IMR-90 (cell line): ENCODE measurements around the gene SESN1. TPM values are rescaled to one million over a fixed set of nuclear protein-coding genes. Genes with fewer than 3 reads are reported as not detected.

Source experiments
- ATAC-seq: fragments of 200-7000 bp; cut with Tn5 transposase; 2 replicates; pipeline ENCODE4 v1.9.1; 2020; ENCODE audit warnings: low read depth, mild to moderate bottlenecking, moderate library complexity
- BruUV-seq: library from RNA; stranded (reverse); fragments of 400-500 nt; replicated peaks from 2 replicates; lab custom pipeline; 2021; lab: Mats Ljungman, UMichigan
- CTCF ChIA-PET: fragments of 300-600 bp; formaldehyde crosslinking; extraction: SDS; loops from one replicate; lab custom pipeline; 2021; ENCODE audit warnings: antibody characterized with exemption; lab: Yijun Ruan, JAX
- POLR2A ChIA-PET: fragments of 300-600 bp; sonication (Branson Sonifier 250); formaldehyde crosslinking; loops from one replicate; lab custom pipeline; 2022; ENCODE audit warnings: antibody characterized with exemption; ENCODE audit not compliant: unreplicated experiment; lab: Charles Lee
- DNase-seq: peaks from one replicate; pipeline ENCODE4 v3.0.0; 2013
- H2AFZ ChIP-seq: replicated peaks from 2 replicates; pipeline ENCODE3; 2013; ENCODE audit warnings: low read length, mild to moderate bottlenecking; ENCODE audit not compliant: poor library complexity
- H2AK5ac ChIP-seq: 2 replicates; pipeline ENCODE4 v1.6.1; 2013; ENCODE audit warnings: low read depth, low read length, inconsistent platforms
- H2AK9ac ChIP-seq: replicated peaks from 2 replicates; pipeline ENCODE3; 2013; ENCODE audit warnings: mild to moderate bottlenecking, low read depth, low read length, moderate library complexity; ENCODE audit not compliant: poor library complexity
- H2BK120ac ChIP-seq: 2 replicates; pipeline ENCODE4 v1.6.1; 2013; ENCODE audit warnings: low read depth, low read length, inconsistent platforms
- H2BK15ac ChIP-seq: 3 replicates; pipeline ENCODE4 v1.6.1; 2013; ENCODE audit warnings: low read depth, low read length, inconsistent platforms
- H2BK20ac ChIP-seq: 2 replicates; pipeline ENCODE4 v1.6.1; 2013; ENCODE audit warnings: low read depth, mild to moderate bottlenecking, inconsistent platforms, low read length, moderate library complexity
- H2BK5ac ChIP-seq: 2 replicates; pipeline ENCODE4 v1.6.1; 2013; ENCODE audit warnings: mild to moderate bottlenecking, low read depth, low read length, inconsistent platforms; ENCODE audit not compliant: poor library complexity, severe bottlenecking
- H3K14ac ChIP-seq: replicated peaks from 2 replicates; pipeline ENCODE4 v1.6.1; 2013; ENCODE audit warnings: low read depth, low read length, inconsistent platforms
- H3K18ac ChIP-seq: 2 replicates; pipeline ENCODE4 v1.6.1; 2013; ENCODE audit warnings: low read depth, low read length, control low read depth
- H3K23ac ChIP-seq: 2 replicates; pipeline ENCODE4 v1.6.1; 2013; ENCODE audit warnings: low read depth, low read length, inconsistent platforms
- H3K27ac ChIP-seq: 2 replicates; pipeline ENCODE4 v1.5.1; 2013; ENCODE audit warnings: mild to moderate bottlenecking, control low read depth, low read length; ENCODE audit not compliant: insufficient read depth
- H3K27me3 ChIP-seq: 2 replicates; pipeline ENCODE4 v1.6.1; 2013; ENCODE audit warnings: low read length; ENCODE audit not compliant: control insufficient read depth, insufficient read depth
- H3K36me3 ChIP-seq: 2 replicates; pipeline ENCODE4 v1.6.1; 2013; ENCODE audit warnings: low read length, mixed read lengths; ENCODE audit not compliant: control insufficient read depth, insufficient read depth
- H3K4ac ChIP-seq: 2 replicates; pipeline ENCODE4 v1.6.1; 2013; ENCODE audit warnings: low read depth, low read length, inconsistent platforms
- H3K4me1 ChIP-seq: 2 replicates; pipeline ENCODE4 v1.6.1; 2013; ENCODE audit warnings: low read length, mixed read lengths; ENCODE audit not compliant: control insufficient read depth, insufficient read depth
- H3K4me2 ChIP-seq: 2 replicates; pipeline ENCODE4 v1.6.1; 2013; ENCODE audit warnings: low read depth, mild to moderate bottlenecking, control low read depth, low read length, moderate library complexity
- H3K4me3 ChIP-seq: 2 replicates; pipeline ENCODE4 v1.5.1; 2013; ENCODE audit warnings: low read depth, mild to moderate bottlenecking, control low read depth, low read length, moderate library complexity; ENCODE audit not compliant: insufficient read depth
- H3K56ac ChIP-seq: 2 replicates; pipeline ENCODE4 v1.6.1; 2013; ENCODE audit warnings: low read length, inconsistent platforms; ENCODE audit not compliant: insufficient read depth; ENCODE audit errors: extremely low read depth
- H3K79me1 ChIP-seq, 2 experiments: 2 replicates each; pipeline ENCODE4 v1.6.1; 2013; ENCODE audit warnings: low read length in 2 of 2, inconsistent platforms in 1 of 2, low read depth in 1 of 2
- H3K9ac ChIP-seq: 2 replicates; pipeline ENCODE4 v1.6.1; 2013; ENCODE audit warnings: low read depth, low read length, control low read depth
- H3K9me1 ChIP-seq: 2 replicates; pipeline ENCODE4 v1.6.1; 2013; ENCODE audit warnings: low read length, inconsistent platforms; ENCODE audit not compliant: insufficient read depth
- H3K9me3 ChIP-seq: 2 replicates; pipeline ENCODE4 v1.6.1; 2013; ENCODE audit warnings: low read length; ENCODE audit not compliant: control insufficient read depth, insufficient read depth
- H4K20me1 ChIP-seq: 2 replicates; pipeline ENCODE4 v1.6.1; 2013; ENCODE audit warnings: low read length, inconsistent platforms; ENCODE audit not compliant: insufficient read depth
- H4K5ac ChIP-seq: 2 replicates; pipeline ENCODE4 v1.6.1; 2013; ENCODE audit warnings: mild to moderate bottlenecking, low read depth, low read length, control low read depth
- H4K8ac ChIP-seq, 2 experiments: 2 replicates each; pipeline ENCODE4 v1.6.1; 2013; ENCODE audit warnings: low read depth in 2 of 2, low read length in 2 of 2, control low read depth in 1 of 2, inconsistent platforms in 1 of 2
- H4K91ac ChIP-seq: 2 replicates; pipeline ENCODE4 v1.6.1; 2013; ENCODE audit warnings: low read depth, low read length, inconsistent platforms; ENCODE audit not compliant: insufficient read depth
- BHLHE40 ChIP-seq: fragments of 150-350 bp; IDR thresholded peaks from 2 replicates; pipeline ENCODE4 v1.6.1; 2016; ENCODE audit warnings: mild to moderate bottlenecking, low read depth, low read length
- CEBPB ChIP-seq: IDR thresholded peaks from 2 replicates; pipeline ENCODE4 v1.6.1; 2012; ENCODE audit warnings: low read depth, low read length, improper control_type of control experiment
- CHD1 ChIP-seq: IDR thresholded peaks from 2 replicates; pipeline ENCODE4 v1.6.1; 2012; ENCODE audit warnings: low read depth, low read length, improper control_type of control experiment
- FOS ChIP-seq: fragments of 150-350 bp; IDR thresholded peaks from 2 replicates; pipeline ENCODE4 v1.6.1; 2016; ENCODE audit warnings: low read depth, low read length
- MAFK ChIP-seq: IDR thresholded peaks from 2 replicates; pipeline ENCODE4 v1.6.1; 2012; ENCODE audit warnings: low read depth, low read length, improper control_type of control experiment
- MAZ ChIP-seq: IDR thresholded peaks from 2 replicates; pipeline ENCODE4 v1.6.1; 2012; ENCODE audit warnings: low read depth, mild to moderate bottlenecking, low read length, improper control_type of control experiment, moderate library complexity, borderline replicate concordance
- MXI1 ChIP-seq: IDR thresholded peaks from 2 replicates; pipeline ENCODE4 v1.6.1; 2012; ENCODE audit warnings: low read depth, mild to moderate bottlenecking, low read length, moderate library complexity, borderline replicate concordance
- NFE2L2 ChIP-seq: fragments of 150-350 bp; IDR thresholded peaks from 2 replicates; pipeline ENCODE4 v1.6.1; 2016; ENCODE audit warnings: low read depth, mild to moderate bottlenecking, low read length
- POLR2A ChIP-seq: IDR thresholded peaks from 2 replicates; pipeline ENCODE4 v1.6.1; 2012; ENCODE audit warnings: mild to moderate bottlenecking, low read depth, low read length
- RAD21 ChIP-seq: IDR thresholded peaks from 2 replicates; pipeline ENCODE4 v1.6.1; 2012; ENCODE audit warnings: low read length, improper control_type of control experiment
- RCOR1 ChIP-seq: IDR thresholded peaks from 2 replicates; pipeline ENCODE4 v1.6.1; 2012; ENCODE audit warnings: mild to moderate bottlenecking, low read length, improper control_type of control experiment; ENCODE audit not compliant: insufficient replicate concordance
- RFX5 ChIP-seq: IDR thresholded peaks from 2 replicates; pipeline ENCODE4 v1.8.0; 2012; ENCODE audit warnings: low read depth, mild to moderate bottlenecking, low read length, moderate library complexity
- SMC3 ChIP-seq: fragments of 150-350 bp; IDR thresholded peaks from 2 replicates; pipeline ENCODE4 v1.6.1; 2016; ENCODE audit warnings: low read depth, mild to moderate bottlenecking, antibody characterized with exemption, low read length, moderate library complexity
- WGBS, 2 experiments: methylation state at CpG; one replicate each; pipeline versions ENCODE4 v1.1.5 to v1.1.7; 2013; ENCODE audit warnings: missing lambda C conversion rate in 2 of 2; ENCODE audit not compliant: insufficient read length in 1 of 2; ENCODE audit errors: extremely low coverage in 2 of 2; 5-methylcytosine and 5-hydroxymethylcytosine counted together
- dilution Hi-C: fragments of 300-500 bp; cut with HindIII; formaldehyde crosslinking; loops from one replicate; pipeline ENCODE4 v1.14.3; 2018; ENCODE audit warnings: low sequenced_read_pairs; ENCODE audit not compliant: unreplicated experiment
- in situ Hi-C: fragments of 300-500 bp; cut with MboI; formaldehyde crosslinking; loops from 3 replicates; pipeline ENCODE4 v1.14.3; 2019; ENCODE audit warnings: low sequenced_read_pairs, inconsistent platforms, mixed read lengths
- intact Hi-C: fragments of 100-400 bp; cut with micrococcal nuclease; formaldehyde crosslinking; loops from 2 replicates; pipeline ENCODE4 v1.10.0; 2022
- polyA plus RNA-seq, 3 experiments: library from polyadenylated mRNA; depleted of rRNA; stranded (reverse); fragments of >200 nt; gene quantifications; 2 replicates each; pipeline ENCODE4 v1.2.3, GENCODE V29; 2012; ENCODE audit warnings: low replicate concordance in 1 of 3
- total RNA-seq: library from RNA; depleted of rRNA; stranded (reverse); fragments of >200 nt; gene quantifications from 2 replicates; pipeline ENCODE4 v1.2.3, GENCODE V29; 2012
- TF ChIP-seq, protein P1 (sequence below): conservative IDR thresholded peaks from 2 replicates; pipeline ENCODE4 v1.5.1; 2012; ENCODE audit warnings: mild to moderate bottlenecking, low read depth, low read length, improper control_type of control experiment
- TF ChIP-seq, protein P2 (sequence below): fragments of 150-350 bp; IDR thresholded peaks from 2 replicates; pipeline ENCODE4 v1.6.1; 2017; ENCODE audit warnings: mild to moderate bottlenecking, antibody characterized with exemption, low read length, low read depth
- TF ChIP-seq, protein P3 (sequence below): fragments of 150-350 bp; IDR thresholded peaks from 2 replicates; pipeline ENCODE4 v1.6.1; 2016; ENCODE audit warnings: low read depth, mild to moderate bottlenecking, low read length, moderate library complexity, borderline replicate concordance

Gene SESN1
- total and polyA plus RNA-seq, 2 of the 4 experiments (the other 2 are of a cell fraction), result 9.7 to 16.7 TPM

DNA sequence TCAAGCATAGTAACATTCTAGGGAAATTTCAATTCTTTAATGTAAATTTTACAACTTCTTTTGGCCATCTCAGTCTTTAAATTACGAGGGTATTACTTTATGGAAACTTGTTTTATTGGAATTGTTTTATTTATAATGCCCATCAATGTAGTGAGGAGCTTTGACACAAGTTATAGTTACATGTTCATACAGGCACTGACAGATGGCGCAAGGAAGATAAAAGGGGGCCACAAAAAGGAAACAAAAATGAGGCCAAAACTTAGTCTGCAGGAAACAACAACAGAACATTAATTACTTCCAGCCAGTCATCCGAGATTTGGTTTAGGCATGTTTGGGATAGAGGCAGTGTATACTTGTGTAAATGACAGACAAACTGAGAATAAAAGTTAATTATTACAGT is 18.3 kb downstream of the SESN1 start:
- H3K27me3 ChIP-seq, result no peaks in the 10 kb centered on the region
- no TSS peak for BruUV-seq
- no peak overlapping the region for H3K56ac ChIP-seq
- in situ Hi-C loops (no loop called here), dilution Hi-C loops (no loop called here), intact Hi-C loops (loop anchor here (10.0 kb wide), 1 partner anchor 412 kb away; no protein-coding TSS in a partner anchor)
- H4K91ac ChIP-seq, result no peak overlapping the region
- H3K23ac ChIP-seq, result no peak overlapping the region
- ATAC-seq (no peak), DNase-seq (no peak)
- H4K5ac ChIP-seq, result no peak overlapping the region
- WGBS, 2 experiments, result no CpG with 5 or more reads among the region's 3 CpGs
- H4K8ac ChIP-seq, result no peak overlapping the region
- H3K36me3 ChIP-seq, result no peaks in the 10 kb centered on the region
- H2BK120ac ChIP-seq, result no peak overlapping the region
- H3K79me1 ChIP-seq, result peaks cover 2 to 8% of the 10 kb centered on the region in 2 experiments; a peak in 2 of 4 replicates
- H4K20me1 ChIP-seq, result no peaks in the 10 kb centered on the region
- H3K9ac ChIP-seq, result no peak overlapping the region
- H2AK5ac ChIP-seq, result no peak overlapping the region
- no peak overlapping the region for H3K4me2 ChIP-seq
- H3K4ac ChIP-seq, result no peak overlapping the region
- CTCF ChIA-PET, result no interaction called here
- H3K27ac ChIP-seq, result no peak overlapping the region
- H3K9me1 ChIP-seq, result no peaks in the 10 kb centered on the region
- peaks cover 2% of the 10 kb centered on the region; the same call in 1 of the 2 replicates for H3K4me1 ChIP-seq
- no peak overlapping the region for H2AK9ac ChIP-seq
- no peak overlapping the region for H3K18ac ChIP-seq
- no peak overlapping the region for H2BK5ac ChIP-seq
- H2AFZ ChIP-seq, result no peak overlapping the region
- no peak overlapping the region for H3K14ac ChIP-seq
- H3K9me3 ChIP-seq, result no peaks in the 10 kb centered on the region
- H3K4me3 ChIP-seq, result no peak overlapping the region
- POLR2A ChIA-PET, result no interaction called here
- H2BK15ac ChIP-seq, result no peak overlapping the region
- no peak overlapping the region for H2BK20ac ChIP-seq
- TF ChIP-seq CHD1 (no peak), RCOR1 (no peak), MXI1 (no peak), POLR2A (no peak), CEBPB (no peak), FOS (no peak), BHLHE40 (no peak), MAFK (no peak), RFX5 (no peak), MAZ (no peak), SMC3 (no peak), NFE2L2 (no peak), RAD21 (no peak)
- TF ChIP-seq, protein P1, sequence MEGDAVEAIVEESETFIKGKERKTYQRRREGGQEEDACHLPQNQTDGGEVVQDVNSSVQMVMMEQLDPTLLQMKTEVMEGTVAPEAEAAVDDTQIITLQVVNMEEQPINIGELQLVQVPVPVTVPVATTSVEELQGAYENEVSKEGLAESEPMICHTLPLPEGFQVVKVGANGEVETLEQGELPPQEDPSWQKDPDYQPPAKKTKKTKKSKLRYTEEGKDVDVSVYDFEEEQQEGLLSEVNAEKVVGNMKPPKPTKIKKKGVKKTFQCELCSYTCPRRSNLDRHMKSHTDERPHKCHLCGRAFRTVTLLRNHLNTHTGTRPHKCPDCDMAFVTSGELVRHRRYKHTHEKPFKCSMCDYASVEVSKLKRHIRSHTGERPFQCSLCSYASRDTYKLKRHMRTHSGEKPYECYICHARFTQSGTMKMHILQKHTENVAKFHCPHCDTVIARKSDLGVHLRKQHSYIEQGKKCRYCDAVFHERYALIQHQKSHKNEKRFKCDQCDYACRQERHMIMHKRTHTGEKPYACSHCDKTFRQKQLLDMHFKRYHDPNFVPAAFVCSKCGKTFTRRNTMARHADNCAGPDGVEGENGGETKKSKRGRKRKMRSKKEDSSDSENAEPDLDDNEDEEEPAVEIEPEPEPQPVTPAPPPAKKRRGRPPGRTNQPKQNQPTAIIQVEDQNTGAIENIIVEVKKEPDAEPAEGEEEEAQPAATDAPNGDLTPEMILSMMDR, result no peak
- TF ChIP-seq, protein P2, sequence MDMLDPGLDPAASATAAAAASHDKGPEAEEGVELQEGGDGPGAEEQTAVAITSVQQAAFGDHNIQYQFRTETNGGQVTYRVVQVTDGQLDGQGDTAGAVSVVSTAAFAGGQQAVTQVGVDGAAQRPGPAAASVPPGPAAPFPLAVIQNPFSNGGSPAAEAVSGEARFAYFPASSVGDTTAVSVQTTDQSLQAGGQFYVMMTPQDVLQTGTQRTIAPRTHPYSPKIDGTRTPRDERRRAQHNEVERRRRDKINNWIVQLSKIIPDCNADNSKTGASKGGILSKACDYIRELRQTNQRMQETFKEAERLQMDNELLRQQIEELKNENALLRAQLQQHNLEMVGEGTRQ, result no peak
- TF ChIP-seq, protein P3, sequence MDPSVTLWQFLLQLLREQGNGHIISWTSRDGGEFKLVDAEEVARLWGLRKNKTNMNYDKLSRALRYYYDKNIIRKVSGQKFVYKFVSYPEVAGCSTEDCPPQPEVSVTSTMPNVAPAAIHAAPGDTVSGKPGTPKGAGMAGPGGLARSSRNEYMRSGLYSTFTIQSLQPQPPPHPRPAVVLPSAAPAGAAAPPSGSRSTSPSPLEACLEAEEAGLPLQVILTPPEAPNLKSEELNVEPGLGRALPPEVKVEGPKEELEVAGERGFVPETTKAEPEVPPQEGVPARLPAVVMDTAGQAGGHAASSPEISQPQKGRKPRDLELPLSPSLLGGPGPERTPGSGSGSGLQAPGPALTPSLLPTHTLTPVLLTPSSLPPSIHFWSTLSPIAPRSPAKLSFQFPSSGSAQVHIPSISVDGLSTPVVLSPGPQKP, result no peak
